ENCODE results near the gene ACMSD. TPM values are rescaled to one million over a fixed set of nuclear protein-coding genes. Genes with fewer than 3 reads are reported as not detected.
"Not testable (repeated sequence)": the region's sequence is repeated elsewhere in the genome, so short reads cannot be mapped to it uniquely, and the experiment has no call there.

ACMSD gene
- not detected for polyA plus RNA-seq (2013, experiment 1 of 2)
- polyA plus RNA-seq (2013, experiment 2 of 2) = not detected

GRCh38 chr2:134838143-134838620, at the start of gene ACMSD:
Gene ACMSD, plus strand, starts transcription at chr2:134838616. Its CDS starts 67 bp downstream, at chr2:134838683.
- Histone ChIP-seq H3K4me1 (ENCODE audit: insufficient read depth, low read length) (peaks cover 6% of the 10 kb centered on the region; the same call in 1 of the 2 replicates), H3K36me3 (ENCODE audit: insufficient read depth, low read length) (no peaks in the 10 kb centered on the region), H3K4me3 (ENCODE audit: low read length) (no peak within 1 kb of the TSS), H3K27me3 (ENCODE audit: insufficient read depth, low read length) (no peaks in the 10 kb centered on the region), H3K9ac (ENCODE audit: low read depth, low read length) (no peak within 1 kb of the TSS), H3K27ac (ENCODE audit: low read depth, low read length) (no peak within 1 kb of the TSS), H3K9me3 (ENCODE audit: insufficient read depth, low read depth, low read length) (peaks cover 15% of the 10 kb centered on the region; the same call in 1 of the 2 replicates)

- Histone ChIP-seq H3K9me3 (ENCODE audit: insufficient read depth, low read depth, low read length) (no peaks in the 10 kb centered on the region), H3K4me3 (ENCODE audit: low read length) (no peak overlapping the region), H3K36me3 (ENCODE audit: insufficient read depth, low read length) (no peaks in the 10 kb centered on the region), H3K27me3 (ENCODE audit: insufficient read depth, low read length) (no peaks in the 10 kb centered on the region), H3K4me1 (ENCODE audit: insufficient read depth, low read length) (no peaks in the 10 kb centered on the region), H3K9ac (ENCODE audit: low read depth, low read length) (no peak overlapping the region), H3K27ac (ENCODE audit: low read depth, low read length) (no peak overlapping the region)
- 100% methylated on average over 3 of the region's 3 CpGs for WGBS
Measured at GRCh38 chr2:134790487-134790886, 47.9 kb upstream of the ACMSD start.

- 91% methylated on average over 3 of the region's 3 CpGs for WGBS
- H3K27me3 ChIP-seq (ENCODE audit: insufficient read depth, low read length) = no peaks in the 10 kb centered on the region
- no peak overlapping the region for H3K9ac ChIP-seq (ENCODE audit: low read depth, low read length)
- no peak overlapping the region for H3K27ac ChIP-seq (ENCODE audit: low read depth, low read length)
- H3K36me3 ChIP-seq (ENCODE audit: insufficient read depth, low read length) = no peaks in the 10 kb centered on the region
- H3K4me1 ChIP-seq (ENCODE audit: insufficient read depth, low read length) = no peaks in the 10 kb centered on the region
- no peaks in the 10 kb centered on the region for H3K9me3 ChIP-seq (ENCODE audit: insufficient read depth, low read depth, low read length)
- no peak overlapping the region for H3K4me3 ChIP-seq (ENCODE audit: low read length)
Measured at GRCh38 chr2:134791616-134792015, 46.8 kb upstream of the ACMSD start.

GRCh38 chr2:134792186-134792585, 46.2 kb upstream of the ACMSD start:
- H3K4me1 ChIP-seq (ENCODE audit: insufficient read depth, low read length) = no peaks in the 10 kb centered on the region
- H3K36me3 ChIP-seq (ENCODE audit: insufficient read depth, low read length) = no peaks in the 10 kb centered on the region
- WGBS = 85% methylated on average over 4 of the region's 4 CpGs
- no peaks in the 10 kb centered on the region for H3K9me3 ChIP-seq (ENCODE audit: insufficient read depth, low read depth, low read length)
- H3K27ac ChIP-seq (ENCODE audit: low read depth, low read length) = no peak overlapping the region
- H3K27me3 ChIP-seq (ENCODE audit: insufficient read depth, low read length) = no peaks in the 10 kb centered on the region
- H3K4me3 ChIP-seq (ENCODE audit: low read length) = no peak overlapping the region
- H3K9ac ChIP-seq (ENCODE audit: low read depth, low read length) = no peak overlapping the region

- Histone ChIP-seq H3K9me3 (ENCODE audit: insufficient read depth, low read depth, low read length) (no peaks in the 10 kb centered on the region), H3K9ac (ENCODE audit: low read depth, low read length) (no peak overlapping the region), H3K27ac (ENCODE audit: low read depth, low read length) (no peak overlapping the region), H3K4me1 (ENCODE audit: insufficient read depth, low read length) (no peaks in the 10 kb centered on the region), H3K36me3 (ENCODE audit: insufficient read depth, low read length) (no peaks in the 10 kb centered on the region), H3K4me3 (ENCODE audit: low read length) (no peak overlapping the region), H3K27me3 (ENCODE audit: insufficient read depth, low read length) (no peaks in the 10 kb centered on the region)
- WGBS = 87% methylated on average over 2 of the region's 4 CpGs
Measured at GRCh38 chr2:134795765-134796164, 42.7 kb upstream of the ACMSD start.

GRCh38 chr2:134796373-134796772, 42.0 kb upstream of the ACMSD start:
- H3K27me3 ChIP-seq (ENCODE audit: insufficient read depth, low read length) = no peaks in the 10 kb centered on the region
- H3K9ac ChIP-seq (ENCODE audit: low read depth, low read length) = no peak overlapping the region
- 82% methylated on average over 1 of the region's 2 CpGs for WGBS
- H3K4me3 ChIP-seq (ENCODE audit: low read length) = no peak overlapping the region
- no peak overlapping the region for H3K27ac ChIP-seq (ENCODE audit: low read depth, low read length)
- H3K9me3 ChIP-seq (ENCODE audit: insufficient read depth, low read depth, low read length) = no peaks in the 10 kb centered on the region
- H3K36me3 ChIP-seq (ENCODE audit: insufficient read depth, low read length) = no peaks in the 10 kb centered on the region
- no peaks in the 10 kb centered on the region for H3K4me1 ChIP-seq (ENCODE audit: insufficient read depth, low read length)

GRCh38 chr2:134799936-134800335, 38.5 kb upstream of the ACMSD start:
- Histone ChIP-seq H3K27me3 (ENCODE audit: insufficient read depth, low read length) (no peaks in the 10 kb centered on the region), H3K9ac (ENCODE audit: low read depth, low read length) (no peak overlapping the region), H3K27ac (ENCODE audit: low read depth, low read length) (no peak overlapping the region), H3K4me3 (ENCODE audit: low read length) (no peak overlapping the region), H3K9me3 (ENCODE audit: insufficient read depth, low read depth, low read length) (0 out of 2 replicates have a peak, but pooled peaks cover 6% of the 10 kb centered on the region), H3K36me3 (ENCODE audit: insufficient read depth, low read length) (no peaks in the 10 kb centered on the region), H3K4me1 (ENCODE audit: insufficient read depth, low read length) (no peaks in the 10 kb centered on the region)
- WGBS = 98% methylated on average over 3 of the region's 3 CpGs

- Histone ChIP-seq H3K27me3 (ENCODE audit: insufficient read depth, low read length) (no peaks in the 10 kb centered on the region), H3K36me3 (ENCODE audit: insufficient read depth, low read length) (no peaks in the 10 kb centered on the region), H3K4me1 (ENCODE audit: insufficient read depth, low read length) (no peaks in the 10 kb centered on the region), H3K4me3 (ENCODE audit: low read length) (no peak overlapping the region), H3K9ac (ENCODE audit: low read depth, low read length) (no peak overlapping the region), H3K27ac (ENCODE audit: low read depth, low read length) (no peak overlapping the region), H3K9me3 (ENCODE audit: insufficient read depth, low read depth, low read length) (0 out of 2 replicates have a peak, but pooled peaks cover 10% of the 10 kb centered on the region)
- WGBS = 100% methylated on average over 1 of the region's 2 CpGs
Measured at GRCh38 chr2:134800341-134800740, 38.1 kb upstream of the ACMSD start.

GRCh38 chr2:134803609-134804405, 34.6 kb upstream of the ACMSD start:
- H3K27ac ChIP-seq (ENCODE audit: low read depth, low read length); H3K4me3 ChIP-seq (ENCODE audit: low read length); H3K4me1 ChIP-seq (ENCODE audit: insufficient read depth, low read length); H3K9ac ChIP-seq (ENCODE audit: low read depth, low read length); H3K36me3 ChIP-seq (ENCODE audit: insufficient read depth, low read length); H3K27me3 ChIP-seq (ENCODE audit: insufficient read depth, low read length): not testable (repeated sequence)
- WGBS = 94% methylated on average over 13 of the region's 13 CpGs
- H3K9me3 ChIP-seq (ENCODE audit: insufficient read depth, low read depth, low read length) = 0 out of 2 replicates have a peak, but pooled peaks cover 11% of the 10 kb centered on the region

- H3K27ac ChIP-seq (ENCODE audit: low read depth, low read length) = no peak overlapping the region
- WGBS = 86% methylated on average over 1 of the region's 1 CpG
- no peak overlapping the region for H3K4me3 ChIP-seq (ENCODE audit: low read length)
- no peaks in the 10 kb centered on the region for H3K27me3 ChIP-seq (ENCODE audit: insufficient read depth, low read length)
- H3K9me3 ChIP-seq (ENCODE audit: insufficient read depth, low read depth, low read length) = peaks cover 8% of the 10 kb centered on the region; the same call in 1 of the 2 replicates
- no peak overlapping the region for H3K9ac ChIP-seq (ENCODE audit: low read depth, low read length)
- no peaks in the 10 kb centered on the region for H3K4me1 ChIP-seq (ENCODE audit: insufficient read depth, low read length)
- no peaks in the 10 kb centered on the region for H3K36me3 ChIP-seq (ENCODE audit: insufficient read depth, low read length)
Measured at GRCh38 chr2:134815741-134816140, 22.7 kb upstream of the ACMSD start.

- no peaks in the 10 kb centered on the region for H3K27me3 ChIP-seq (ENCODE audit: insufficient read depth, low read length)
- H3K9me3 ChIP-seq (ENCODE audit: insufficient read depth, low read depth, low read length) = no peaks in the 10 kb centered on the region
- no peak overlapping the region for H3K9ac ChIP-seq (ENCODE audit: low read depth, low read length)
- no peaks in the 10 kb centered on the region for H3K36me3 ChIP-seq (ENCODE audit: insufficient read depth, low read length)
- no peak overlapping the region for H3K27ac ChIP-seq (ENCODE audit: low read depth, low read length)
- H3K4me3 ChIP-seq (ENCODE audit: low read length) = no peak overlapping the region
- WGBS = 93% methylated on average over 5 of the region's 5 CpGs
- H3K4me1 ChIP-seq (ENCODE audit: insufficient read depth, low read length) = no peaks in the 10 kb centered on the region
Measured at GRCh38 chr2:134818321-134818720, 20.1 kb upstream of the ACMSD start.

Measured in HUES64 (cell line).